ENCODE results near the gene GPC2. TPM values are rescaled to one million over a fixed set of nuclear protein-coding genes. Genes with fewer than 3 reads are reported as not detected.

GPC2 gene
- total and polyA plus RNA-seq, 2 donors (not counting 3 experiments of a cell fraction or from before 2014, with no cell fraction given), result 9.2 to 17.5 TPM

GRCh38 chr7:100169147-100169850, 7.9 kb downstream of the GPC2 start:
- H3K4me2 ChIP-seq (ENCODE audit: insufficient read depth, low read length), result no peak overlapping the region
- H3K27ac ChIP-seq (ENCODE audit: insufficient read depth, low read depth, low read length), result no peak overlapping the region
- H3K9me3 ChIP-seq (replicated peaks; ENCODE audit: control insufficient read depth, insufficient read depth, low read length), result no peaks in the 10 kb centered on the region
- H3K79me2 ChIP-seq (ENCODE audit: control insufficient read depth, insufficient read depth, low read length), result no peaks in the 10 kb centered on the region
- peaks cover 0 to 3% of the 10 kb centered on the region in 2 experiments for H3K36me3 ChIP-seq (ENCODE audit: control insufficient read depth in 2 of 2, extremely low read depth in 1 of 2, insufficient read depth in 2 of 2, low read length in 2 of 2)
- no TSS peak for BruUV-seq (replicated peaks)
- H3K4me1 ChIP-seq (ENCODE audit: control insufficient read depth, extremely low read depth, insufficient read depth, low read length), result peaks cover 14% of the 10 kb centered on the region
- DNase-seq (ENCODE audit: low read depth, low spot score) (no peak), FAIRE-seq (no peak)
- H3K9ac ChIP-seq (replicated peaks; ENCODE audit: extremely low read depth, insufficient read depth, low read length), result no peak overlapping the region
- H2AFZ ChIP-seq (ENCODE audit: low read depth, low read length), result no peak overlapping the region
- no peak overlapping the region for H3K4me3 ChIP-seq (replicated peaks in 1 of 3; ENCODE audit: insufficient read depth in 1 of 3, low read depth in 1 of 3, low read length in 3 of 3)
- dilution Hi-C loops (cut with MboI; ENCODE audit: extremely low pct_ligation_motif_present, low sequenced_read_pairs), result no loop called here
- no peak for TF ChIP-seq CTCF (IDR thresholded peaks at IDR 0.05; ENCODE audit: extremely low read depth in 1 of 2, insufficient read depth in 1 of 2, low read depth in 1 of 2, low read length in 2 of 2)
- TF ChIP-seq POLR2AphosphoS5 (IDR thresholded peaks at IDR 0.05; ENCODE audit: insufficient read depth, low read depth, low read length), result no peak
- no peak for TF ChIP-seq EZH2 (IDR thresholded peaks at IDR 0.05; ENCODE audit: borderline replicate concordance, low read depth, low read length, severe bottlenecking)
- TF ChIP-seq MAX (IDR thresholded peaks at IDR 0.05; ENCODE audit: insufficient read depth, insufficient read length), result no peak
- no peak for TF ChIP-seq MYC (IDR thresholded peaks at IDR 0.05; ENCODE audit: low read depth, low read length)
- TF ChIP-seq GATA2 (IDR thresholded peaks at IDR 0.05; ENCODE audit: insufficient read depth, insufficient read length, low read depth, low read length), result no peak
- TF ChIP-seq JUN (IDR thresholded peaks at IDR 0.05; ENCODE audit: borderline replicate concordance, insufficient read depth, insufficient read length, low read depth), result no peak
- no peak for TF ChIP-seq FOS (IDR thresholded peaks at IDR 0.05; ENCODE audit: borderline replicate concordance, insufficient read depth, low read length)
- TF ChIP-seq POLR2A (IDR thresholded peaks at IDR 0.05; ENCODE audit: low read depth, low read length), result no peak
- no peaks in the 10 kb centered on the region for H4K20me1 ChIP-seq (replicated peaks; ENCODE audit: control insufficient read depth, extremely low read depth, insufficient read depth, low read length)
- intact Hi-C loops (cut with micrococcal nuclease), result no loop called here
- ChIA-PET POLR2A (interaction anchor here (0.7 kb wide), 1 partner anchor 38 kb away, joined by 5 read pairs; no protein-coding TSS in a partner anchor), CTCF (interaction anchor here (1.1 to 4.4 kb wide), 4 partner anchors 8 to 21 kb away, joined by 3 to 17 read pairs (median 6); partner anchors contain the start of genes GPC2 and STAG3)
- no peaks in the 10 kb centered on the region for H3K9me1 ChIP-seq (replicated peaks; ENCODE audit: control insufficient read depth, extremely low read depth, insufficient read depth, low read length)
- peaks cover 4 to 15% of the 10 kb centered on the region in 2 experiments for H3K27me3 ChIP-seq (ENCODE audit: control insufficient read depth in 2 of 2, insufficient read depth in 2 of 2, low read length in 2 of 2)
